HepG2 (cell line): ENCODE measurements around the gene MYO1G. TPM values are rescaled to one million over a fixed set of nuclear protein-coding genes. Genes with fewer than 3 reads are reported as not detected.

ENCODE experiments used
- ATAC-seq: fragments of 200-7000 bp; cut with Tn5 transposase; 3 replicates; pipeline ENCODE4 v1.9.1; 2020; ENCODE audit warnings: mild to moderate bottlenecking, moderate library complexity
- BruUV-seq: library from RNA; stranded (reverse); fragments of 400-500 nt; replicated peaks from 2 replicates; lab custom pipeline; 2021; lab: Mats Ljungman, UMichigan
- CTCF ChIA-PET: fragments of 300-600 bp; formaldehyde crosslinking; extraction: SDS; loops from one replicate; lab custom pipeline; 2021; ENCODE audit warnings: low total read pairs, inconsistent platforms, low intra/inter-chr PET ratio; lab: Yijun Ruan, JAX
- POLR2A ChIA-PET: fragments of 350-600 bp; sonication (Branson Sonifier 250); formaldehyde crosslinking; loops from one replicate; lab custom pipeline; 2020; ENCODE audit warnings: antibody characterized with exemption, inconsistent platforms; lab: Yijun Ruan, JAX
- DNase-seq: peaks from one replicate; pipeline ENCODE4 v3.0.0-alpha.2; 2015; ENCODE audit warnings: low spot score
- FAIRE-seq: peaks from 3 replicates; lab custom pipeline; 2011; peaks lifted over from hg19 to GRCh38; lab: Jason Lieb, UNC
- H2AFZ ChIP-seq: one replicate; pipeline ENCODE4 v1.6.1; 2011; ENCODE audit warnings: low read length, inconsistent platforms
- H3K27ac ChIP-seq: fragments of 300-600 bp; 3 replicates; pipeline ENCODE4 v1.8.0; 2011; ENCODE audit warnings: mixed run types, mild to moderate bottlenecking, mixed read lengths, low read length, inconsistent platforms; ENCODE audit not compliant: insufficient read depth; ENCODE audit errors: extremely low read length
- H3K27me3 ChIP-seq, 2 experiments: fragments of 200-600 bp in 1 of 2; 2 replicates in 1 of 2; 3 replicates in 1 of 2; pipeline versions ENCODE4 v1.6.0 to v1.8.0; 2011; ENCODE audit warnings: low read length in 2 of 2, mild to moderate bottlenecking in 2 of 2, moderate library complexity in 2 of 2, inconsistent platforms in 1 of 2; ENCODE audit not compliant: insufficient read depth in 2 of 2, control insufficient read depth in 1 of 2
- H3K36me3 ChIP-seq, 2 experiments: fragments of 200-600 bp in 1 of 2; replicated peaks in 1 of 2; 2 replicates in 1 of 2; 3 replicates in 1 of 2; pipeline versions ENCODE4 v1.5.1 to v1.8.0; 2011; ENCODE audit warnings: low read length in 2 of 2, inconsistent platforms in 1 of 2; ENCODE audit not compliant: insufficient read depth in 2 of 2, control insufficient read depth in 1 of 2
- H3K4me1 ChIP-seq: 2 replicates; pipeline ENCODE4 v1.5.1; 2012; ENCODE audit warnings: low read length, inconsistent platforms; ENCODE audit not compliant: insufficient read depth
- H3K4me2 ChIP-seq: 2 replicates; pipeline ENCODE4 v1.6.0; 2011; ENCODE audit warnings: low read depth, low read length, inconsistent platforms
- H3K4me3 ChIP-seq, 3 experiments: fragments of 200-600 bp in 1 of 3; sonication (generic), shearing (Covaris generic) in 1 of 3; replicated peaks in 1 of 3; 2 replicates each; pipeline ENCODE4 v1.5.1; 2011 to 2016; ENCODE audit warnings: low read length in 3 of 3, inconsistent platforms in 2 of 3, low read depth in 2 of 3, mild to moderate bottlenecking in 2 of 3, control low read depth in 1 of 3, mixed read lengths in 1 of 3; ENCODE audit not compliant: insufficient read depth in 1 of 3
- H3K79me2 ChIP-seq: one replicate; pipeline ENCODE4 v1.6.1; 2011; ENCODE audit warnings: low read length, inconsistent platforms; ENCODE audit not compliant: insufficient read depth
- H3K9ac ChIP-seq: 2 replicates; pipeline ENCODE4 v1.6.0; 2011; ENCODE audit warnings: mild to moderate bottlenecking, low read depth, low read length, inconsistent platforms; ENCODE audit not compliant: insufficient read depth
- H3K9me3 ChIP-seq: 2 replicates; pipeline ENCODE4 v1.5.1; 2012; ENCODE audit warnings: mild to moderate bottlenecking, low read length
- H4K20me1 ChIP-seq: 2 replicates; pipeline ENCODE4 v1.6.0; 2011; ENCODE audit warnings: inconsistent platforms, mild to moderate bottlenecking, low read length, moderate library complexity; ENCODE audit not compliant: insufficient read depth
- GTF2F1 ChIP-seq: fragments of 150-350 bp; IDR thresholded peaks from 2 replicates; pipeline ENCODE4 v1.6.1; 2014; ENCODE audit warnings: low read length
- GTF3A ChIP-seq: sonication (generic); formaldehyde crosslinking; conservative IDR thresholded peaks from 2 replicates; pipeline ENCODE4 v1.4.0; 2020; ENCODE audit warnings: mild to moderate bottlenecking, missing genetic modification reagents
- NR2C2 ChIP-seq: sonication (generic); formaldehyde crosslinking; IDR thresholded peaks from 2 replicates; pipeline ENCODE4 v1.4.0; 2020; ENCODE audit warnings: missing genetic modification reagents, mild to moderate bottlenecking, moderate library complexity, borderline replicate concordance
- PTBP1 ChIP-seq: fragments of 200-400 bp; formaldehyde crosslinking; IDR thresholded peaks from 2 replicates; pipeline ENCODE4 v1.6.1; 2018; ENCODE audit warnings: low read length, low read depth; ENCODE audit not compliant: poor library complexity, severe bottlenecking
- ZNF296 ChIP-seq: sonication (generic); formaldehyde crosslinking; conservative IDR thresholded peaks from 2 replicates; pipeline ENCODE4 v1.5.0; 2020; ENCODE audit warnings: mild to moderate bottlenecking, missing genetic modification reagents
- WGBS: methylation state at CpG from one replicate; pipeline ENCODE4 v1.1.6; 2017; ENCODE audit warnings: low lambda C conversion rate; 5-methylcytosine and 5-hydroxymethylcytosine counted together
- in situ Hi-C: cut with HindIII; loops from 2 replicates; pipeline ENCODE4 v1.10.0; 2017; ENCODE audit warnings: low pct_unique_long_range_greater_than_20kb; ENCODE audit not compliant: extremely low pct_ligation_motif_present
- intact Hi-C: fragments of 100-400 bp; cut with micrococcal nuclease; formaldehyde crosslinking; loops from one replicate; pipeline ENCODE4 v1.10.0; 2022; ENCODE audit not compliant: unreplicated experiment
- polyA plus RNA-seq, 8 experiments: library from polyadenylated mRNA; depleted of rRNA in 3 of 8; stranded (reverse) in 7 of 8; unstranded in 1 of 8; fragments of >200 nt; fragmentation: Illumina TruSeq in 4 of 8; extraction: Trizol in 4 of 8; gene quantifications; 2 replicates each; pipeline versions ENCODE4 v1.2.1 to v1.2.3, GENCODE V29; 2011 to 2016; ENCODE audit warnings: low read depth in 4 of 8, missing spikeins in 1 of 8, mixed read lengths in 1 of 8; ENCODE audit not compliant: insufficient read depth in 1 of 8
- total RNA-seq, 5 experiments: library from RNA; depleted of rRNA; stranded (reverse); fragments of >200 nt; fragmentation: Illumina TruSeq; extraction: Trizol; gene quantifications; 2 replicates each; pipeline ENCODE4 v1.2.3, GENCODE V29; 2016; ENCODE audit warnings: low read depth in 1 of 5
- TF ChIP-seq, protein P1 (sequence below): sonication (generic); formaldehyde crosslinking; IDR thresholded peaks from 2 replicates; pipeline ENCODE4 v1.4.0; 2020; ENCODE audit warnings: mild to moderate bottlenecking, missing genetic modification reagents
- TF ChIP-seq, protein P2 (sequence below): sonication (generic); formaldehyde crosslinking; IDR thresholded peaks from 2 replicates; pipeline ENCODE4 v1.5.0; 2020; ENCODE audit warnings: mild to moderate bottlenecking, low read depth, missing genetic modification reagents, borderline replicate concordance

Gene MYO1G
- total and polyA plus RNA-seq, 2 of the 13 experiments (the other 11 are each of a cell fraction or from before 2014, with no cell fraction given) = 0.29 to 1.1 TPM

DNA sequence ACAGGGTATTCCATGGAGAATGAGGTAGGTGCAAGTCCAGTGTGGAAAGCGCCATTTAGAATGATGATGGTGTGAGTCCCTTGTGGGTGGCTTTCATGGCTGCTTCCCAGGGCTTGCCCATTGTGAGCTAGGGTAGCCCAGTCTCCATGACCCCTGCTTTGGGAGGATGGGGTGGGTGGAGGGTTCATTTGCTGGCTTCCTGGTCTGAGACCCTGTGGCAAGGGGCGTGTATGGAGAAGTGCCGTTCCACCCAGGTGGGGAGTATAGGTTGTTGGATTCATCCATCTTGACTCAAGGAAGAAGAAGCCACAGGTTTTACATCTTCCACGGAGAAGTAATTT is 48.9 kb upstream of the MYO1G start:
- DNase-seq (no peak), FAIRE-seq (no peak), ATAC-seq (no peak)
- ChIA-PET CTCF (no interaction called here), POLR2A (interaction anchor here (1.3 kb wide), 1 partner anchor 8 kb away, joined by 3 read pairs; no protein-coding TSS in a partner anchor)
- BruUV-seq = no TSS peak
- H3K27ac ChIP-seq = peak overlapping the region; percentile 66
- H3K27me3 ChIP-seq = no peaks in the 10 kb centered on the region
- H3K79me2 ChIP-seq = peaks cover 3% of the 10 kb centered on the region
- 98% methylated on average over 4 of the region's 4 CpGs for WGBS
- H2AFZ ChIP-seq = no peak overlapping the region
- TF ChIP-seq NR2C2 (CRISPR knock-in tag) (no peak), GTF3A (no peak), GTF2F1 (no peak), ZNF296 (no peak), PTBP1 (no peak)
- TF ChIP-seq, protein P1, sequence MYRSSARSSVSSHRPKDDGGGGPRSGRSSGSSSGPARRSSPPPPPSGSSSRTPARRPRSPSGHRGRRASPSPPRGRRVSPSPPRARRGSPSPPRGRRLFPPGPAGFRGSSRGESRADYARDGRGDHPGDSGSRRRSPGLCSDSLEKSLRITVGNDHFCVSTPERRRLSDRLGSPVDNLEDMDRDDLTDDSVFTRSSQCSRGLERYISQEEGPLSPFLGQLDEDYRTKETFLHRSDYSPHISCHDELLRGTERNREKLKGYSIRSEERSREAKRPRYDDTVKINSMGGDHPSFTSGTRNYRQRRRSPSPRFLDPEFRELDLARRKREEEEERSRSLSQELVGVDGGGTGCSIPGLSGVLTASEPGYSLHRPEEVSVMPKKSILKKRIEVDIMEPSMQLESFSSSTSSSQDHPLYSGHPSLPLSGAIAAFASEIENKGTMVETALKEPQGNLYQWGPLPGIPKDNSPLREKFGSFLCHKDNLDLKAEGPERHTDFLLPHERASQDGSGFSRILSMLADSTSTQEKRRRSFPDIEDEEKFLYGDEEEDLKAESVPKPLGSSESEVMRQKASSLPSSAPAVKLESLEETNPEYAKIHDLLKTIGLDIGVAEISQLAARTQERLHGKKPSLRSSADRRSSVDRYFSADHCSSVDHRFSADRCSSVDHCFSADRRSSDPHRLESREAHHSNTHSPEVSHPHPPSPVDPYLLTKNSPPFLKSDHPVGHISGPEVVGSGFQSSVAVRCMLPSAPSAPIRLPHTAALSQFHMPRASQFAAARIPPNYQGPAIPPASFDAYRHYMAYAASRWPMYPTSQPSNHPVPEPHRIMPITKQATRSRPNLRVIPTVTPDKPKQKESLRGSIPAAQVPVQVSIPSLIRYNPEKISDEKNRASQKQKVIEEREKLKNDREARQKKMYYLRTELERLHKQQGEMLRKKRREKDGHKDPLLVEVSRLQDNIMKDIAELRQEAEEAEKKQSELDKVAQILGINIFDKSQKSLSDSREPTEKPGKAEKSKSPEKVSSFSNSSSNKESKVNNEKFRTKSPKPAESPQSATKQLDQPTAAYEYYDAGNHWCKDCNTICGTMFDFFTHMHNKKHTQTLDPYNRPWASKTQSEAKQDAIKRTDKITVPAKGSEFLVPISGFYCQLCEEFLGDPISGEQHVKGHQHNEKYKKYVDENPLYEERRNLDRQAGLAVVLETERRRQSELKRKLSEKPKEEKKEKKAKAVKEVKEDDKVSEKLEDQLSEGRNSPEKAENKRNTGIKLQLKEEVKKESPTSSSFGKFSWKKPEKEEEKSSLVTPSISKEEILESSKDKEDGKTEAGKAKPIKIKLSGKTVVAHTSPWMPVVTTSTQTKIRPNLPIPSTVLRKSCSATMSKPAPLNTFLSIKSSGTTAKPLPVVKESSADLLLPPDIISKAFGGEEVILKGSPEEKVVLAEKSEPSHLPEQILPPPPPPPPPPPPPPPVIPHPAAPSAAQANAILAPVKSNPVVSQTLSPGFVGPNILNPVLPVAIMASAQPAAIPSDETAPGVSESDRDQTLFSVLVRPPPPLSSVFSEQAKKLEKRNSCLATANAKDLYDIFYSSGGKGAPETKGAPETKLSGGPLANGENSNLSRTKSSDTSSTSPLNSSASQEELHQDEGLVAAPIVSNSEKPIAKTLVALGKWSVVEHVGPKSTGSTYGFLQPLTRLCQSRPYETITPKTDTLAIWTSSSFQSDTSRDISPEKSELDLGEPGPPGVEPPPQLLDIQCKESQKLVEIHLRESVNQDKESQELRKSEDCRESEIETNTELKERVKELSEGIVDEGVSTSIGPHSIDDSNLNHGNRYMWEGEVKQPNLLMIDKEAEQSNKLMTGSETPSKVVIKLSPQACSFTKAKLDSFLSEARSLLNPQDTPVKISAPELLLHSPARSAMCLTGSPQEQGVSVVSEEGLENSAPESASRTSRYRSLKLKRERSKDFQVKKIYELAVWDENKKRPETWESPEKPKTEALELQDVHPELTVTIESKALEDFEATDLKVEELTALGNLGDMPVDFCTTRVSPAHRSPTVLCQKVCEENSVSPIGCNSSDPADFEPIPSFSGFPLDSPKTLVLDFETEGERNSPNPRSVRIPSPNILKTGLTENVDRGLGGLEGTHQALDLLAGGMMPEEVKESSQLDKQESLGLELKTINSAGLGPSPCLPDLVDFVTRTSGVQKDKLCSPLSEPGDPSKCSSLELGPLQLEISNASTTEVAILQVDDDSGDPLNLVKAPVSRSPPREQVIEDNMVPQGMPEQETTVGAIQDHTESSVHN = no peak
- TF ChIP-seq, protein P2, sequence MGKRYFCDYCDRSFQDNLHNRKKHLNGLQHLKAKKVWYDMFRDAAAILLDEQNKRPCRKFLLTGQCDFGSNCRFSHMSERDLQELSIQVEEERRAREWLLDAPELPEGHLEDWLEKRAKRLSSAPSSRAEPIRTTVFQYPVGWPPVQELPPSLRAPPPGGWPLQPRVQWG = no peak
- in situ Hi-C loops (no loop called here), intact Hi-C loops (no loop called here)
- no peak overlapping the region; the same call in 1 of the 2 replicates for H3K9ac ChIP-seq
- H3K4me1 ChIP-seq = peaks cover 41% of the 10 kb centered on the region
- H3K4me2 ChIP-seq = no peak overlapping the region; the same call in 1 of the 2 replicates
- no peaks in the 10 kb centered on the region for H4K20me1 ChIP-seq
- no peak overlapping the region for H3K4me3 ChIP-seq
- no peaks in the 10 kb centered on the region for H3K9me3 ChIP-seq
- no peaks in the 10 kb centered on the region for H3K36me3 ChIP-seq
